A549 (cell line): ENCODE results near the gene PTPRJ. TPM values are rescaled to one million over a fixed set of nuclear protein-coding genes. Genes with fewer than 3 reads are reported as not detected.
"Not testable (repeated sequence)": the region's sequence is repeated elsewhere in the genome, so short reads cannot be mapped to it uniquely, and the experiment has no call there.

Source experiments
- ATAC-seq, 2 experiments: fragments of 200-7000 bp in 1 of 2; fragments of >200 bp in 1 of 2; cut with Nextera tagmentation in 1 of 2; cut with Tn5 transposase in 1 of 2; 3 replicates each; pipeline versions ENCODE4 v1.8.0 to v1.9.1; 2018 to 2020; ENCODE audit warnings: mild to moderate bottlenecking in 1 of 2, moderate library complexity in 1 of 2
- CTCF ChIA-PET: fragments of 300-600 bp; sonication (Branson Sonifier 250); formaldehyde crosslinking; extraction: SDS; loops from one replicate; lab custom pipeline; 2021; ENCODE audit warnings: antibody characterized with exemption, inconsistent platforms; lab: Yijun Ruan, JAX
- POLR2A ChIA-PET: fragments of 350-600 bp; formaldehyde crosslinking; extraction: SDS; loops from one replicate; lab custom pipeline; 2021; ENCODE audit warnings: antibody characterized with exemption, inconsistent platforms; lab: Yijun Ruan, JAX
- DNase-seq, 2 experiments: peaks; one replicate each; pipeline versions ENCODE4 v3.0.0 to v3.0.0-alpha.2; 2011 to 2016; ENCODE audit warnings: low read depth in 1 of 2, low spot score in 1 of 2
- FAIRE-seq: peaks from 2 replicates; lab custom pipeline; 2011; peaks lifted over from hg19 to GRCh38; lab: Jason Lieb, UNC
- H3K27ac ChIP-seq, 2 experiments: fragments of >200 bp; sonication (Bioruptor Twin); formaldehyde crosslinking; 3 replicates each; pipeline ENCODE4 v1.5.1; 2016 to 2017
- H3K4me1 ChIP-seq: fragments of >200 bp; sonication (Bioruptor Twin); formaldehyde crosslinking; 3 replicates; pipeline ENCODE4 v1.6.1; 2016
- H3K4me2 ChIP-seq: fragments of >200 bp; sonication (Bioruptor Twin); formaldehyde crosslinking; 3 replicates; pipeline ENCODE4 v1.6.1; 2016
- H3K4me3 ChIP-seq: fragments of >200 bp; sonication (Bioruptor Twin); formaldehyde crosslinking; 3 replicates; pipeline ENCODE4 v1.5.1; 2016
- H3K9me3 ChIP-seq: fragments of >200 bp; sonication (Bioruptor Twin); formaldehyde crosslinking; 3 replicates; pipeline ENCODE4 v1.6.1; 2016
- CBX2 ChIP-seq: fragments of 200-600 bp; sonication (generic); IDR thresholded peaks from 2 replicates; pipeline ENCODE4 v1.6.1; 2016; ENCODE audit warnings: low read depth, mild to moderate bottlenecking, borderline replicate concordance
- CBX8 ChIP-seq: fragments of 200-600 bp; sonication (generic); IDR thresholded peaks from 2 replicates; pipeline ENCODE4 v1.6.1; 2016
- E2F6 ChIP-seq: IDR thresholded peaks from 2 replicates; pipeline ENCODE4 v1.6.1; 2012; ENCODE audit warnings: low read depth, borderline replicate concordance
- ELK1 ChIP-seq: fragments of 150-350 bp; IDR thresholded peaks from 2 replicates; pipeline ENCODE4 v1.6.1; 2014; ENCODE audit warnings: low read depth, mild to moderate bottlenecking, low read length
- GATA3 ChIP-seq: IDR thresholded peaks from 2 replicates; pipeline ENCODE4 v1.6.1; 2012; ENCODE audit warnings: borderline replicate concordance
- HDAC2 ChIP-seq: fragments of 200-600 bp; sonication (generic); IDR thresholded peaks from 2 replicates; pipeline ENCODE4 v1.6.1; 2016
- HOXB13 ChIP-seq: fragments of 250-450 bp; sonication (Bioruptor Pico); IDR thresholded peaks from 2 replicates; pipeline ENCODE4 v1.5.0; 2020; ENCODE audit warnings: low read depth, mild to moderate bottlenecking, moderate library complexity
- JUN ChIP-seq, 2 experiments: fragments of >200 bp; sonication (Bioruptor Twin); formaldehyde crosslinking; IDR thresholded peaks; 2 replicates in 1 of 2; 3 replicates in 1 of 2; pipeline ENCODE4 v1.6.1; 2016 to 2017
- NFE2L2 ChIP-seq: fragments of 150-350 bp; conservative IDR thresholded peaks from 2 replicates; pipeline ENCODE4 v1.6.1; 2014; ENCODE audit warnings: low read length
- NPAS2 ChIP-seq: fragments of 250-450 bp; sonication (Bioruptor Pico); IDR thresholded peaks from 2 replicates; pipeline ENCODE4 v1.8.0; 2022; ENCODE audit warnings: mild to moderate bottlenecking, moderate library complexity, borderline replicate concordance
- RARB ChIP-seq: fragments of 250-450 bp; sonication (Bioruptor Pico); IDR thresholded peaks from 2 replicates; pipeline ENCODE4 v1.8.0; 2021; ENCODE audit warnings: mild to moderate bottlenecking, moderate library complexity
- RFX5 ChIP-seq: fragments of 450-650 bp; IDR thresholded peaks from 2 replicates; pipeline ENCODE4 v1.7.1; 2014; ENCODE audit warnings: antibody characterized with exemption, mild to moderate bottlenecking, moderate library complexity
- TFCP2L1 ChIP-seq: fragments of 250-450 bp; sonication (Bioruptor Pico); IDR thresholded peaks from 2 replicates; pipeline ENCODE4 v1.5.0; 2021; ENCODE audit warnings: mild to moderate bottlenecking
- ZC3H11A ChIP-seq: fragments of 450-650 bp; IDR thresholded peaks from 2 replicates; pipeline ENCODE4 v1.6.1; 2014; ENCODE audit warnings: antibody characterized with exemption, mild to moderate bottlenecking
- ZNF302 ChIP-seq: fragments of 250-450 bp; sonication (Bioruptor Pico); IDR thresholded peaks from 2 replicates; pipeline ENCODE4 v1.9.0; 2021; ENCODE audit warnings: inconsistent platforms, mild to moderate bottlenecking, moderate library complexity
- WGBS: methylation state at CpG from one replicate; pipeline ENCODE4 v1.1.6; 2017; ENCODE audit errors: missing lambda C conversion rate; 5-methylcytosine and 5-hydroxymethylcytosine counted together
- polyA plus RNA-seq, 4 experiments: library from polyadenylated mRNA; depleted of rRNA in 3 of 4; stranded (reverse); fragments of >200 nt; fragmentation: RNase III in 1 of 4; extraction: RNeasy Plus Mini Kit Qiagen cat#74134 plus additional on column Dnase treatment in 1 of 4; gene quantifications; 2 replicates in 3 of 4; 3 replicates in 1 of 4; pipeline ENCODE4 v1.2.3, GENCODE V29; 2011 to 2017
- TF ChIP-seq, protein P1 (sequence below): IDR thresholded peaks from 2 replicates; pipeline ENCODE4 v1.6.1; 2012
- TF ChIP-seq, protein P2 (sequence below): fragments of >200 bp; sonication (Bioruptor Twin); formaldehyde crosslinking; IDR thresholded peaks from 3 replicates; pipeline ENCODE4 v1.6.1; 2016

PTPRJ gene
- polyA plus RNA-seq, 2 of the 4 experiments (the other 2 are of a cell fraction), result 30.3 to 50.5 TPM

- CTCF ChIA-PET, result interaction anchor here (0.6 to 1.8 kb wide), 3 partner anchors 10 to 38 kb away, joined by 3 to 6 read pairs (median 3); no protein-coding TSS in a partner anchor
- ATAC-seq (no peak), FAIRE-seq (no peak), DNase-seq (no peak)
- Histone ChIP-seq H3K9me3 (no peaks in the 10 kb centered on the region), H3K27ac (no peak overlapping the region), H3K4me2 (no peak overlapping the region), H3K4me3 (no peak overlapping the region), H3K4me1 (no peaks in the 10 kb centered on the region)
- TF ChIP-seq ZNF302 (CRISPR knock-in tag) (no peak), ZC3H11A (no peak), CBX8 (no peak), HDAC2 (no peak)
- TF ChIP-seq, protein P1, sequence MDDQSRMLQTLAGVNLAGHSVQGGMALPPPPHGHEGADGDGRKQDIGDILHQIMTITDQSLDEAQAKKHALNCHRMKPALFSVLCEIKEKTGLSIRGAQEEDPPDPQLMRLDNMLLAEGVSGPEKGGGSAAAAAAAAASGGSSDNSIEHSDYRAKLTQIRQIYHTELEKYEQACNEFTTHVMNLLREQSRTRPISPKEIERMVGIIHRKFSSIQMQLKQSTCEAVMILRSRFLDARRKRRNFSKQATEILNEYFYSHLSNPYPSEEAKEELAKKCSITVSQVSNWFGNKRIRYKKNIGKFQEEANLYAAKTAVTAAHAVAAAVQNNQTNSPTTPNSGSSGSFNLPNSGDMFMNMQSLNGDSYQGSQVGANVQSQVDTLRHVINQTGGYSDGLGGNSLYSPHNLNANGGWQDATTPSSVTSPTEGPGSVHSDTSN, result no peak
- WGBS, result 22% methylated on average over 4 of the region's 4 CpGs
- POLR2A ChIA-PET, result no interaction called here
Observed at GRCh38 chr11:48182860-48183526, 202.6 kb downstream of the PTPRJ start.

DNA sequence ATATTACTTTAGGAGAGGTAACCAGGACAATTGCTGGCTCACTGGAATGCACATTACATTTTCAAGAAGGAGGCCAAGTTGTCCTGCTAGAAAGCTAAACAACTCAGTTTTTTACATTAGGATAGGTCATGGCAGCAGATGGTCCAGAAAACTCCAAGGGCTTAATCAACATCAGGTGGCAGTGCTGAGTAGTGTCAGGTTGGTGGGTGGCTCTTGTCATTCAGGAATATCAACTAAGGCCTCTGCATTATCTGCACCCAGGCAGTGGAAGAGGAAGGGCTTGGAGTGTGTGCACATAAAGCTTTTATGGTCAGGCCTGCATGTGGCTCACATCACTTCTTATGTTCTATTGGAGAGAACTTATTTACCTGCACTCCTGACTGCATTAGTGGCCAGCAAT lies 204.1 kb downstream of the PTPRJ start:
- Histone ChIP-seq H3K9me3 (no peaks in the 10 kb centered on the region), H3K4me3 (no peak overlapping the region), H3K27ac (no peak overlapping the region), H3K4me2 (no peak overlapping the region), H3K4me1 (no peaks in the 10 kb centered on the region)
- ATAC-seq, result peak; percentile 62 to 63; a peak in 4 of 6 replicates
- ChIA-PET CTCF (interaction anchor here (1.8 kb wide), 1 partner anchor 12 kb away, joined by 6 read pairs; no protein-coding TSS in a partner anchor), POLR2A (no interaction called here)
- FAIRE-seq, result no peak
- no peak for TF ChIP-seq CBX2
- TF ChIP-seq JUN (IDR thresholded peaks at IDR 0.05), result no peak
- TF ChIP-seq NFE2L2, result no peak
- TF ChIP-seq NPAS2 (CRISPR knock-in tag), result no peak
- TF ChIP-seq ZNF302 (CRISPR knock-in tag), result no peak
- no peak for TF ChIP-seq ELK1
- no peak for TF ChIP-seq RFX5
- DNase-seq, result no peak

- Histone ChIP-seq H3K9me3 (peaks cover 25% of the 10 kb centered on the region), H3K4me2 (peak overlapping the region; percentile 61; the same call in 2 of the 3 replicates)
- H3K4me1 ChIP-seq, FAIRE-seq, ATAC-seq, H3K27ac ChIP-seq, POLR2A ChIA-PET, DNase-seq, CTCF ChIA-PET, H3K4me3 ChIP-seq: not testable (repeated sequence)
- WGBS, result 28% methylated on average over 10 of the region's 10 CpGs
Observed at GRCh38 chr11:48190906-48191654, 210.7 kb downstream of the PTPRJ start.

GRCh38 chr11:48193876-48194275 lies 213.5 kb downstream of the PTPRJ start:
- POLR2A ChIA-PET, result no interaction called here
- no peak for DNase-seq
- CTCF ChIA-PET, result interaction anchor here (1.2 kb wide), 1 partner anchor 16 kb away, joined by 3 read pairs; no protein-coding TSS in a partner anchor
- peaks cover 27% of the 10 kb centered on the region for H3K9me3 ChIP-seq
- no peak overlapping the region for H3K4me2 ChIP-seq
- TF ChIP-seq, protein P1, result no peak
- TF ChIP-seq HOXB13 (CRISPR knock-in tag) (no peak), GATA3 (no peak), RARB (CRISPR knock-in tag) (no peak), E2F6 (no peak), TFCP2L1 (CRISPR knock-in tag) (no peak), RFX5 (no peak)
- TF ChIP-seq, protein P2, sequence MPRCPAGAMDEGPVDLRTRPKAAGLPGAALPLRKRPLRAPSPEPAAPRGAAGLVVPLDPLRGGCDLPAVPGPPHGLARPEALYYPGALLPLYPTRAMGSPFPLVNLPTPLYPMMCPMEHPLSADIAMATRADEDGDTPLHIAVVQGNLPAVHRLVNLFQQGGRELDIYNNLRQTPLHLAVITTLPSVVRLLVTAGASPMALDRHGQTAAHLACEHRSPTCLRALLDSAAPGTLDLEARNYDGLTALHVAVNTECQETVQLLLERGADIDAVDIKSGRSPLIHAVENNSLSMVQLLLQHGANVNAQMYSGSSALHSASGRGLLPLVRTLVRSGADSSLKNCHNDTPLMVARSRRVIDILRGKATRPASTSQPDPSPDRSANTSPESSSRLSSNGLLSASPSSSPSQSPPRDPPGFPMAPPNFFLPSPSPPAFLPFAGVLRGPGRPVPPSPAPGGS, result no peak
- TF ChIP-seq, all 56 proteins: peak for 0
- 18% methylated on average over 2 of the region's 2 CpGs for WGBS
- ATAC-seq (no peak), FAIRE-seq (no peak)
- Histone ChIP-seq H3K4me3 (no peak overlapping the region), H3K4me1 (no peaks in the 10 kb centered on the region), H3K27ac (no peak overlapping the region)
